Uterus (tissue), 4 donors: ENCODE measurements around the gene C21orf91. TPM values are rescaled to one million over a fixed set of nuclear protein-coding genes. Genes with fewer than 3 reads are reported as not detected.

ENCODE experiments used
- DNase-seq, 2 donors: peaks; one replicate each; pipeline ENCODE4 v3.0.0-alpha.2; 2019 to 2020
- H3K27ac ChIP-seq, 2 donors: fragments of 200-600 bp; sonication (generic); 1 replicate in 1 of 2; 2 replicates in 1 of 2; pipeline ENCODE4 v1.5.1; 2016 to 2018
- H3K27me3 ChIP-seq, 2 donors: fragments of 200-600 bp; sonication (generic); one replicate each; pipeline ENCODE4 v1.5.1; 2018 to 2019; ENCODE audit warnings: control low read depth in 1 of 2
- H3K36me3 ChIP-seq, 2 donors: fragments of 200-600 bp; sonication (generic); one replicate each; pipeline ENCODE4 v1.5.1; 2019; ENCODE audit warnings: control low read depth in 1 of 2
- H3K4me1 ChIP-seq, 2 donors: fragments of 200-600 bp; sonication (generic); one replicate each; pipeline ENCODE4 v1.5.1; 2018 to 2019; ENCODE audit warnings: control low read depth in 1 of 2
- H3K4me3 ChIP-seq, 2 donors: fragments of 200-600 bp; sonication (generic); 1 replicate in 1 of 2; 2 replicates in 1 of 2; pipeline ENCODE4 v1.5.1; 2018 to 2019; ENCODE audit warnings: mild to moderate bottlenecking in 1 of 2
- H3K9me3 ChIP-seq, 2 donors: fragments of 200-600 bp; sonication (generic); one replicate each; pipeline ENCODE4 v1.5.1; 2019; ENCODE audit warnings: control low read depth in 1 of 2
- CTCF ChIP-seq, 4 experiments: fragments of 200-600 bp in 2 of 4; fragments of 450-650 bp in 2 of 4; sonication (generic) in 2 of 4; IDR thresholded peaks; one replicate each; pipeline ENCODE4 v1.5.1; 2016 to 2019; ENCODE audit warnings: antibody characterized with exemption in 4 of 4, mild to moderate bottlenecking in 2 of 4, moderate library complexity in 1 of 4
- POLR2A ChIP-seq, 2 donors: fragments of 450-650 bp; IDR thresholded peaks; one replicate each; pipeline ENCODE4 v1.6.1; 2016; ENCODE audit warnings: antibody characterized with exemption in 2 of 2, mild to moderate bottlenecking in 1 of 2, moderate library complexity in 1 of 2
- intact Hi-C: fragments of 100-400 bp; cut with DNase I; formaldehyde crosslinking; loops from one replicate; pipeline ENCODE4 v1.15.1; 2023; ENCODE audit warnings: low total_unique reads
- total RNA-seq, 4 donors: library from RNA; depleted of rRNA in 3 of 4; stranded (reverse); fragments of >200 nt in 3 of 4; gene quantifications; one replicate each; pipeline versions ENCODE4 v1.1.0 to v1.2.4, GENCODE V29; 2014 to 2023
- donor health status: DM: yes; HTN: yes; CAD: no.

The C21orf91 gene
- total RNA-seq, 4 donors from 2014 or later, result 21.5 to 68.4 (median 30.3) TPM

DNA sequence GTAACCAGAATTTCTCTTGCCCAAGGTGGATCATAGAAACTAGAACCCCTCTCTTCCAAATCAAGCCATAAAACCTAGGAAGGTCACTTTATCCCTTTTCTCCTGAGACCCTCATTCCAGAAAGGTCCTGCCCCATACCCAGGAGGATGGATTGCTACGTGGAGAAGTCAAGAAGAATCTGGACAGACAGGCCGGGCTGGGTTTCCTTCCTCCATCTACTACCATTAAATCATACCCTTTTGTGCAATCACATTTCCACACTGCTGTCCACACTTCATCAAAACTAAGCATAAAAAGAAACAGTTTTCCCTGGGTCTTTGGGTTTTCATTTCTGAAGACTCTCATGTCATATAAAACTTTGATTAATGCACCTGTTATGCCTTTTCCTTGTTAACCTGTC is 65.4 kb downstream of the C21orf91 start:
- DNase-seq, result no peak
- intact Hi-C loops, result no loop called here

DNA sequence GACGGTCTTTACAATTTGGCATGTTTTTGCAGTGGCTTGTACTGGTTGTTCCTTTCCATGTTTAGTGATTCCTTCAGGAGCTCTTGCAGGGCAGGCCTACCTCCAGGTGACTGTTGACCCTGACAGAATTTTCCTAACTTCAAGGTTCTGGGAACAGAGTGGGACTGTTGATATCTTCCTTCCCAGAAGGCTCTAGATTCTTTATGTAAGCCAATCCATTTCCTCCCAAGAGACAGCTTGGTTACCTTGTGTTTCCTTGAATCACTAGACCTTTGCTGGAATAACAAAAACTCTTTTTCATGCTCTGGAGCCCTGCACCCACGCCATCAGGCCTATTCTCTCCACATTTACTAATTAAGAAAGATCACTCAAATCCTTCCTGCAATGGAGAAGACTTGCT is 67.0 kb downstream of the C21orf91 start:
- no peaks in the 10 kb centered on the region for H3K4me1 ChIP-seq
- intact Hi-C loops, result no loop called here
- H3K27me3 ChIP-seq, result no peaks in the 10 kb centered on the region
- H3K36me3 ChIP-seq, result no peaks in the 10 kb centered on the region
- TF ChIP-seq POLR2A (IDR thresholded peaks at IDR 0.05) (no peak), CTCF (IDR thresholded peaks at IDR 0.05) (no peak)
- H3K4me3 ChIP-seq, result no peak overlapping the region
- H3K27ac ChIP-seq, result no peak overlapping the region
- DNase-seq, result no peak
- H3K9me3 ChIP-seq, result no peaks in the 10 kb centered on the region

More for the DNA sequence above, 65.4 kb downstream of the C21orf91 start:
- H3K27me3 ChIP-seq, result no peaks in the 10 kb centered on the region
- no peaks in the 10 kb centered on the region for H3K9me3 ChIP-seq
- no peak for TF ChIP-seq POLR2A (IDR thresholded peaks at IDR 0.05)
- no peak for TF ChIP-seq CTCF (IDR thresholded peaks at IDR 0.05)
- H3K27ac ChIP-seq, result no peak overlapping the region
- no peak overlapping the region for H3K4me3 ChIP-seq
- peaks cover 0 to under 1% of the 10 kb centered on the region in 2 donors for H3K4me1 ChIP-seq
- no peaks in the 10 kb centered on the region for H3K36me3 ChIP-seq

DNA sequence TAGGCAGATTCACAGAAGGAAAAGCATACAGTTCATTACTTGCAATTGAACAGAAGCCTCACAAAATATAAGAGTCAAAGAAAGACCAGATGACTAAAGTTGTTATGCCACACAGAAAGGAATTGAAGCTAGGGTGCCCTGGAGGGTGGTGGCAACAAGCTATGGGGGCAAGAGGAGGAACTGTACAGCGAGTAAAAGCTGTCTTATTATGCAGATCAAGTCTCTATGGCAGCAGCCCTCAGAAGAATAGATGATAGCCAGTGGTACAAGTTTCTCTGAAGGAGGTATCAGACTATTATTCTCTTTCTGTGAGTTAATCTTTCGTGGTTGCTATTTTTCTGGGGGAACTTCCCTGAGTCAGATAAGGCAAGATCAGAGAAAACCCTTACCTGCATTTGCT is 72.2 kb downstream of the C21orf91 start:
- TF ChIP-seq CTCF (IDR thresholded peaks at IDR 0.05), result no peak
- no peak for TF ChIP-seq POLR2A (IDR thresholded peaks at IDR 0.05)
- no peaks in the 10 kb centered on the region for H3K36me3 ChIP-seq
- H3K4me3 ChIP-seq, result no peak overlapping the region
- H3K4me1 ChIP-seq, result no peaks in the 10 kb centered on the region
- no peak overlapping the region for H3K27ac ChIP-seq
- DNase-seq, result no peak
- intact Hi-C loops, result no loop called here
- H3K27me3 ChIP-seq, result no peaks in the 10 kb centered on the region
- no peaks in the 10 kb centered on the region for H3K9me3 ChIP-seq

DNA sequence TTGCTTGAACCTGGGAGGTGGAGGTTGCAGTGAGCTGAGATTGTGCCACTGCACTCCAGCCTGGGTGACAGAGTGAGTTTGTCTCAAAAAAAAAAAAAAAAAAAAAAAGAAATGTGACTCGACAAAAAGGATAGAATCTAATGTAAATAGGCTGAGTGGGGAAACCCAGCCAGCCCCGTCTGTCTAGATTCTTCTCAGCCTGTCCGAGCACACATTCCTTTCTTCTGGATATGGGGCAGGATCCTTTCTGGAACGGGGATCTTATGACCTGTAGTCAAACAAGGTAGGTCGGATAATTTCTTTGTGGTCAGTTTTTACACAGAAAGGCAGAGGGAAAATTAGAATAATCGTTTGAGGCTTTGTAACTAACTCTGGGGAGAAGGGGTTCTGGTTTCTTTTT is 74.1 kb downstream of the C21orf91 start:
- Histone ChIP-seq H3K4me3 (no peak overlapping the region), H3K27ac (no peak overlapping the region), H3K4me1 (no peaks in the 10 kb centered on the region), H3K27me3 (no peaks in the 10 kb centered on the region), H3K36me3 (no peaks in the 10 kb centered on the region), H3K9me3 (no peaks in the 10 kb centered on the region)
- no peak for DNase-seq
- intact Hi-C loops, result no loop called here
- TF ChIP-seq CTCF (IDR thresholded peaks at IDR 0.05) (no peak), POLR2A (IDR thresholded peaks at IDR 0.05) (no peak)

- H3K27me3 ChIP-seq, result no peaks in the 10 kb centered on the region
- H3K4me1 ChIP-seq, result no peaks in the 10 kb centered on the region
- H3K9me3 ChIP-seq, result no peaks in the 10 kb centered on the region
- TF ChIP-seq POLR2A (IDR thresholded peaks at IDR 0.05) (no peak), CTCF (IDR thresholded peaks at IDR 0.05) (no peak)
- no peak overlapping the region for H3K27ac ChIP-seq
- DNase-seq, result no peak
- intact Hi-C loops, result no loop called here
- H3K4me3 ChIP-seq, result no peak overlapping the region
- no peaks in the 10 kb centered on the region for H3K36me3 ChIP-seq
These were observed 76.1 kb downstream of the C21orf91 start for GRCh38 chr21:17742940-17743592.
